Activated CD8-positive, alpha-beta memory T cell treated with anti-CD3 and anti-CD28 coated beads, Interleukin-2, amount 50 U/mL, for 1 hour (primary cell): Measurements from ENCODE around the gene EXT2.

Experiments used
- DNase-seq: peaks from one replicate; pipeline ENCODE4 v3.0.0-alpha.2; 2020; ENCODE audit errors: extremely low read depth

Gene EXT2

DNA sequence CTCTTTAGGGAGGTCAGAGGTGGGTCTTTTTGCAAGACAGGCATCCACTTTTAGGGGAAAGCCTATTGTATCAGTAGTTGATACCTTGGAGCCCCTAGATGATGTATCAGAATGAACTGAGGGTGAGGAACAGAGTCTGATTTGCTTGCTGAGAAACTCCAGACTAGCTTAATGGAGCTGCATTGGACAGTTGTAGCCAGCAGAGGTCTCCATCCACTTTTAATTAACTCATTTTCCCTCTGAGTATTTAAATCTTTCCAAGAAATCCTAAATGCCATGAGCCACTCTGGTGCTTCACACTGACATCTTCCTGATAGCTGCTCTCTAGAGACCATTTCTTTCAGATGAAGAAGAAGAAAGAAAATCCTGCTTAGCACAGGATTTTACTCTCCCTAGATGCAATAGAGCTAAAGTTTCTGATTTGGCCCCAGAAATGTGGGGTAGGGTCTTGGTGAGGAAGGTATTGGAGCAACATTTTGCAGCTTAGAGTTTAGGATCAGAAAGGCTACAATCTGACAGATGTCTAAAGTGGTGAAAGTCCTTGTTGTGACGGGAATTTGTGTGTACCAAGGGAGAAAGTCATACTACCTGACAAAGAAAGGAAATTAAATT is 38.0 kb downstream of the EXT2 start:
- no peak for DNase-seq

- DNase-seq: no peak
These were observed 39.1 kb downstream of the EXT2 start for GRCh38 chr11:44134625-44135024.

DNA sequence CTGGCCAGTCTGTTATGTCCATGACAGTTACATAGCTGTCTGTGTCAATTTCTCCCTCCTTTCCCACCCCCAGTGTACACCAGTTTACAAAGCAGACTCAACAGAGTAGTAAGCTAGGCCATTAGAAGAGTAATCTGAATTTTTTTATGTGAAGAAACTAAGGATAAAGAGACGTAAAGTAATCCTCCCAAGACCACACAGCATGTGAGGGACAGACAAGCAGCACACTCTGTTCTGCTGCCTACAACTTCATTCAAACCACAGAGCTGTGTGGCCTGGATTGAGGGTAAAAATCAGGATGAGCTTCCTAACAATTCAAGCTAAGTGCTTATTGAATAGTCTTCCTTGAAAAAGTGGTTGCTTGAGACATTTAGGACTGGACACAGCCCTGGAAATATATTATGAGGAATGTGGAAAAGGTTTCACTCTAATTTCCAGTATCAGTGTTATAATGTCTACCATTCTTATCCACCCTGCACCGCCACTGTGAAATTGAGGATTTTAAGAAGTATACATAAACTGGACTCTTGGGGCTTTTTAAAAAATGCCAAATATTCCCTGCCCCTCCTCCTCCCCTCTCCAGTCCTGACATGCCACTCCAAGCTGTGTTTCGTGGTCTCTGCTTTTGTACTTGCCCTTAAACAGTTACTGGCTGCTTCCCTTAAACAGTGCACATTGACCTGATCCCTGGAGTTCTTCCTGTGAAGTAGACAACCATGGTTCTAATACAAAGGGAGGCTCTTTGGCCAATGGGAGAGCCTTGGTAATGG is 40.9 kb downstream of the EXT2 start:
- DNase-seq: no peak

- no peak for DNase-seq
These were observed 41.6 kb downstream of the EXT2 start for GRCh38 chr11:44137057-44137456.

DNA sequence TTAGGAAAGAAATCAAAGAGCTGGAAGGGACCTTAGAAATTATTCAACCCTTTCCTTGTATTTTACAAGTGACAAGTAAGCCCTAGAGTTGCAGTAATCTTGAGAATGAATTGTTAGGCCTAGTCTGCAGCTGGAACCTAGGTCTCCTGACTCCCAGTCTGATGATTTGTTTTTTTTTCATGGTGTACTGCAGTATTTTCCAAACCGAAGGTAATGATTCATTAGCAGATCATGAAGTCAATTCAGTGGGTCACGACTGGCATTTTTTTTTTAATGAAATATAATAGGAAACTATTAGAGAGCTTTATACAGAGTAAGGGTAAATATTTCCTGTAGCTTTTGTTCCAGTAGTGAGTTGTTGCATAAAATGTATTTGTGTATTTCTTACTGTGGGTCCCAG is 42.8 kb downstream of the EXT2 start:
- DNase-seq: no peak

- DNase-seq: no peak
These were observed 43.5 kb downstream of the EXT2 start for GRCh38 chr11:44138980-44139379.

DNA sequence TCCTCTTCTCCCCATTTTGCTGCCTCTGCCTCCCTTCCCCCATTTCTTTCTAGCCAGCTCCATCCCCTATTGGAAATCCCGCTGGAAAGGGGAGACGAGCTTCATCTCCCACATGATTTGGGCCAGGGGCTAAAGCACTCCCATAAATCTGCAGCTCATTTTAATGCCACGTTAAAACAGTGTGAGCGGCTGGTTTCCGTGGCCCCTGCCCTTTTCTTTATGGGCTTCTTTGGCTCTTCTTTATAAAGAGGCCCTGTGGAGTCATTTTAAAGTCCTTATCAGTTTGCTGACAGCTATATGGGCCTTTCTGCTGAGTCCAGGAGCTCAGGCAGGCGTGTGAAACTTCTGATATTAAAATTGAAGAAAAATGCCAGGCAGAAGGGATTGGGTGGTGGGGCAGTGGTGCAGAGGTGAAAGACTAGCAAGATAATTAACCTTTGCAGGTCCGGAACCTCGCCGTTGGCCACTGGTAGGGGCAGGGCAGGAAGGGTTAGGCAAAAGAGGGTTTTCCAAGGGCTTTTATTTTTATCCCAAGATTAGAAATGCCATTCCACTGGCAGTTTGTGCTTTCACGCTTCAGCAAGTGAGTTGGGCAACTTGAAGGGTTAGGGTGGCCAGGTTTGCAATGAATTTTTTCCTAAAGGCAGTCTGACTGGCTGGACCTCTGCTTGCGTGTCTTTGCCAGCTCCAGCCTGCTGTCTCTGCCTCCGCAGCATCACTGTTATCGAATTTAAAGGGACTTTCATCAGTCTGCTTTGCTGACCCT is 44.3 kb downstream of the EXT2 start:
- no peak for DNase-seq

- no peak for DNase-seq
These were observed 44.9 kb downstream of the EXT2 start for GRCh38 chr11:44140372-44140771.

DNA sequence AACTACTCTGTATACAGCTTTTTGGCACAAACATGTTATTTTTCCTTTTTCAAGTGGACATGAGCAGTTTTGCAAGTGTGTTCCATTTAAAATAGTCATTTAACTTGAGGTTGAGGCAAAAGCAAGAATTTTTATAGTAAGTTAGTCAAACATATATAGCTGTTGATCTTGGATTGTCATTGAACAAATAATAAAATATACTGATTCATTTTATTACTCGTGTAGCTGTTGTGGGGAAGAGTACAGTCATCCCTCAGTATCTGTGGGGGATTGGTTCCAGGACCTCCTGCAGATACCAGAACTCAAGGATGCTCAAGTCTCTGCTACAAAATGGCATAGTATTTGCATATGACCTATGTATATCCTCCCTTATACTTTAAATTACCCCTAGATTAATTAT is 45.3 kb downstream of the EXT2 start:
- DNase-seq: no peak

- no peak for DNase-seq
These were observed 48.8 kb downstream of the EXT2 start for GRCh38 chr11:44143987-44144909.

DNA sequence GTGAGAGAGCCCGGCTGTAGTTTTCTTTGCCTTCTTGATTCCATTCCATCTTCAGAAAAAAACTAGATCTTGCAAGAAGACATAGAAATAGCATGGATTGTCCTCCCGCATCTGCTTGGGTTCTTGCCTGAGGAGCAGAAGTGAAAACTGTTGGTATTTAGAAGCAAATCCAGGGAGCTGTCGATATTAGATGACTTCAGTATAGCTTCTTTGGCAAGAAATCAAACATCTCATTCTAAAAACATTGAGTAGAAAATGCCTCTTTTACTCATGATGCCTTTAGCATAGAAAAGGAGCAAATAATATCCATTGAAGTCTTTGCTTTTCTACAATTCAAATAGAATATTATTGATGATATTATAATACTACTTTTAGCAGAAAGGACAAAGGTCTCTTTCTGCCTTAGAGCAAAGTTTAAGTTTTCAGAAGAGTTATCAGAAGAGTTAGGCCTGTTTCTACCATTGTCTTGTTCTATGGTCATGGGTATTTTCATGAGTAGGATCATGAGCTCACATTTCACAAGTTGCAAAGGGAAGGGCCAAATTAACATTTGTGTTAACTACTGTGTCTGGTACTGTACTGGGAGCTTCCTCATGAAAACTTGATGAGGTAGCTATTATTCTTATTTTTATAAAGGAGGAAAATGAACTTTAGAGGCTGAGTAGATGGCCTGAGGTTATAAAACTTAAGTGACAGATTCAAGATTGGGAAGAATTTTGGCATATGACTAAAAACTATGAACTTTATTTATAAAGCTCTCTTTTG is 49.7 kb downstream of the EXT2 start:
- DNase-seq: no peak

DNA sequence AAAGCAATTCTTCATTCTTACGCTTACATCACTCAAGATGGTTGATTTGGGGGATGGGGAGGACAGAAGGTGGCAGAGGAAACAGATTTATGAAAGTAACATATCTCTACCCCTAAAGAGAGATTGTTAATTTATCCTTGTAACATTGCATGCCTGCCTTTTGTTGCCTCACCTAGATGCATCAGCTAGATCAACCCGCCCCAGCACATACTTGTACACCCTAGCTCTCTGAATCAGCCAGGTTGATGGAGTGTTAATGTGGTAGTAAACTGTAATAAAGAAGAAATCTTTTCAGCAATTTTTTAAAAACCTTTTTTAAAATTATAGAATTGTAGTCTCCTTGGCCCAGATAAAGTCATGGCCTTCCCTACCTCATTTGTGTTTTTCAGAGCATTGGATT is 51.5 kb downstream of the EXT2 start:
- no peak for DNase-seq

DNA sequence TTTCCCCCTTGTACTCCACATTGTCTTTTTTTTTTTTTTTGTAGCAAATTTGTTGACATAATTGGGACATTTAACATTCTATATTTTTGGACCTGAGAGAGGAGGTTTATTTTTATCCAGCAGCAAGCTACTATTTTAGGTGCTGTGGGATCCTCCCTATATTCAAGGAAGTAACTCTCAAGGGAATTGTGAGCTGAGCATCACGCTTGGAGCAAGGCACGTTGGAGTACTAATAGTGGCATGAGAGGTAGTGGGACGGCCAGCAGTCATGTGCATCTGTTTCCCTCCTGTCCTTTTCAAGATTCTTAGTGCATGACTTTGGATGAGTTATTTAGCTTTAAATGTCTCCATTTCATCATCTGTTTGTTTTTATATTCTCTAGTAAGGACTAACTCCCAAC is 52.3 kb downstream of the EXT2 start:
- no peak for DNase-seq

DNA sequence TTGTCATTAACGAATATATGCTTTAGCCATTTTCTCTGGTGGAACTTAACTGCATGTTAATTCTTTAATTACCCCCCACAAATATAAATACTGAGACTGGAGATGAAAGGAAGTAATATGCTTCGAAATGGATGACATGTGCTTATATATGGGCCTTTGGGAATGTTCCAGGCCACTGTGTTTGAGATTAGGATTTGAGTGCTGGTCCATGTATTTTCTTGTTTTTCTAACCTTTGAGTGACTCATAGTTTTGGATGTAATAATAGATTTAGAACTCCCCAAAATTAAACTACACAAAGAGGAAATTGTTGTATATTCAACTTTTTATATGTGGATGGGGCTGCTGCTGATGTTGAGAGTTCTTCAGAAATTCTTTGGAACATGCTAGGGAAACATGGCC is 54.2 kb downstream of the EXT2 start:
- DNase-seq: no peak

- no peak for DNase-seq
These were observed 54.9 kb downstream of the EXT2 start for GRCh38 chr11:44150401-44150800.

DNA sequence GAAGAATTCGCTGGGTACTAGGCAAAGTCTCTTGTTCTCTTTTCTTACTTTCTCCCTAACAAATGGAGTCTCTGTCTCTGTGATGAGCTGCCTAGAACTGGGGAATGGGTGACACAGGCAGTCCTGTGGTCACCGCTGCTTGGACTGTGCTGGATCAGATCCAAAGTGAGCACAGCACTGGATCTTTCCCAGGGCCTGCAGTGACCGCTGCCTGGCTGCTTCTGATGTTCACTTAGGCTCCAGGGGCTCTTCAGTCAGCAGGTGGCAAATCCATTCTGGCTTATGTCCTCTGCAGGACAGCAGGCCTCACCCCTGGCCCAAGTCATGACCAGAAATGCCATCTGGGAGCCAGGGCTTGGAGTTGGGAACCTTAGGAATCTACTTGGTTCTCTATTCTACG is 61.5 kb downstream of the EXT2 start:
- no peak for DNase-seq

GRCh38 chr11:44158384-44158783 is 62.9 kb downstream of the EXT2 start:
- DNase-seq: no peak

DNA sequence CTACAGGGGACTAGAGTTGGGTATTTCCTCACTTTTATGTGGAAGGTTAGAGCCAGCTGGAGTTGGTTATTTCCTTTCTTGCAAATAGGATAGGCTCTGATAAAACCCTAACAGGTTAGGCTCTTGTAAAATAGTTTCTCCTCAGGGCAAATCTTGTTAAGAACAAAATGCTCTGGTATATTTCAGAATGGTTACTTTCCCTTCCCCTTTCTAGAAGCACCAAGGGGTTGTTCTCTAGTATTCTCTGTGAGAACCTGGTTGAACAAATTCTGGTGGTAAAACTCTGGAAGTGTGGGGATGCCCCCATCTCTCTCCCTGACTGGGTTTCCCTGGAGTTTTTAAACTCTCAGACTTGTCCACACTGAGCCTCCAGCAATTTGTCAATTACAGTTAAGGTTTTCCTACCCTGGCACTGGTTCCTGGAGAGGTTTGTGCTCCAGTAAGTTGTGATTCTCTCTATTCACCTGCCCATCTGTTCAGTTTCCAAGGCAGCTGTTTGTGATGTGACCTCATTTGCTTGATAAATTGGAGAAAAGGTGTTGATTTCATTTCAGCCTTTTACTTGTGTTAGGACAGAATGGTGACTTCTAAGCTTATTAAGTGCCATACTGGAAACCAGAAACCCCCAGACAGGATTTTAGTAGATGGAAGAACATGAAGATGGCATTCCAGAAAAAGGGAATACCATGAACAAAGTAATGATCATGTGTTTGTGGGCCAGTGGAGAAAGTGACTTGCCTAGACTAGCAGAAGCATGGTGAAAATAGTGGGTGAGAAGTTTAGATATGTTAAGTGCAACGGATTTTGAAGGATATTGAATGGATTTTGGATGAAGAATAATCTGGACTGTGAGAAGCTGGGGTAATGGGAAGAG is 64.6 kb downstream of the EXT2 start:
- DNase-seq: no peak

GRCh38 chr11:44162004-44162403 is 66.5 kb downstream of the EXT2 start:
- no peak for DNase-seq

GRCh38 chr11:44162662-44163061 is 67.2 kb downstream of the EXT2 start:
- DNase-seq: no peak
